GM18498 (cell line): Measurements from ENCODE around the gene FARP1.

Source experiments
- ATAC-seq: cut with Tn5 transposase; IDR thresholded peaks from one replicate; pipeline ENCODE4 v1.9.1; 2021; ENCODE audit warnings: mild to moderate bottlenecking, moderate library complexity; ENCODE audit not compliant: unreplicated experiment

The FARP1 gene

GRCh38 chr13:98436233-98436910 lies 293.5 kb downstream of the FARP1 start:
- no peak for ATAC-seq

- ATAC-seq: no peak
Measured at GRCh38 chr13:98438246-98439125, 295.6 kb downstream of the FARP1 start.

GRCh38 chr13:98439126-98439828 lies 296.4 kb downstream of the FARP1 start:
- ATAC-seq: no peak

- no peak for ATAC-seq
Measured at GRCh38 chr13:98439896-98440295, 297.0 kb downstream of the FARP1 start.

GRCh38 chr13:98440390-98441055 lies 297.6 kb downstream of the FARP1 start:
- no peak for ATAC-seq

GRCh38 chr13:98441056-98441676 lies 298.3 kb downstream of the FARP1 start:
- ATAC-seq: no peak

- ATAC-seq: no peak
Measured at GRCh38 chr13:98442391-98443230, 299.7 kb downstream of the FARP1 start.

- ATAC-seq: no peak
Measured at GRCh38 chr13:98443329-98443728, 300.4 kb downstream of the FARP1 start.

- no peak for ATAC-seq
Measured at GRCh38 chr13:98443800-98444325, 301.0 kb downstream of the FARP1 start.

- no peak for ATAC-seq
Measured at GRCh38 chr13:98444381-98444780, 301.5 kb downstream of the FARP1 start.

GRCh38 chr13:98445340-98446233 lies 302.7 kb downstream of the FARP1 start:
- peak; percentile 94 for ATAC-seq

GRCh38 chr13:98446234-98446621 lies 303.3 kb downstream of the FARP1 start:
- no peak for ATAC-seq

GRCh38 chr13:98447130-98447529 lies 304.2 kb downstream of the FARP1 start:
- no peak for ATAC-seq

- no peak for ATAC-seq
Measured at GRCh38 chr13:98447881-98448641, 305.2 kb downstream of the FARP1 start.

GRCh38 chr13:98448642-98448928 lies 305.7 kb downstream of the FARP1 start:
- no peak for ATAC-seq

- no peak for ATAC-seq
Measured at GRCh38 chr13:98449273-98449672, 306.4 kb downstream of the FARP1 start.

- ATAC-seq: no peak
Measured at GRCh38 chr13:98450026-98450425, 307.1 kb downstream of the FARP1 start.

GRCh38 chr13:98450539-98451111 lies 307.7 kb downstream of the FARP1 start:
- no peak for ATAC-seq
